Neural cell (in vitro differentiated cells): ENCODE data around the gene MRPS26. TPM values are rescaled to one million over a fixed set of nuclear protein-coding genes. Genes with fewer than 3 reads are reported as not detected.

Source experiments
- H2AFZ ChIP-seq: fragments of 200-600, 300-800 bp; sonication (generic), shearing (Covaris generic); 2 replicates; pipeline ENCODE4 v1.6.0; 2014; ENCODE audit warnings: low read depth, mild to moderate bottlenecking, antibody characterized with exemption, low read length, moderate library complexity
- H3F3A ChIP-seq: fragments of 200-600 bp; shearing (Covaris generic); 2 replicates; pipeline ENCODE4 v1.6.1; 2016; ENCODE audit warnings: mild to moderate bottlenecking, moderate library complexity, mixed read lengths, antibody characterized with exemption, low read length; ENCODE audit not compliant: insufficient read depth, poor library complexity, severe bottlenecking
- H3K27ac ChIP-seq: fragments of 200-600, 300-800 bp; sonication (generic), shearing (Covaris generic); 2 replicates; pipeline ENCODE4 v1.5.1; 2014; ENCODE audit warnings: mild to moderate bottlenecking, low read length, moderate library complexity
- H3K27me3 ChIP-seq: fragments of 300-800, 200-600 bp; sonication (generic), shearing (Covaris generic); 2 replicates; pipeline ENCODE4 v1.6.0; 2014; ENCODE audit warnings: mild to moderate bottlenecking, low read depth, low read length, moderate library complexity; ENCODE audit not compliant: insufficient read depth
- H3K36me3 ChIP-seq: fragments of 300-800, 200-600 bp; sonication (generic), shearing (Covaris generic); 2 replicates; pipeline ENCODE4 v1.5.1; 2014; ENCODE audit warnings: mild to moderate bottlenecking, antibody characterized with exemption, low read length, moderate library complexity; ENCODE audit not compliant: insufficient read depth
- H3K4me2 ChIP-seq: fragments of 300-800, 200-600 bp; sonication (generic), shearing (Covaris generic); 2 replicates; pipeline ENCODE4 v1.6.0; 2014; ENCODE audit warnings: mild to moderate bottlenecking, low read length
- H3K4me3 ChIP-seq: fragments of 300-800, 200-600 bp; sonication (generic), shearing (Covaris generic); 2 replicates; pipeline ENCODE4 v1.5.1; 2014; ENCODE audit warnings: mild to moderate bottlenecking, low read length, moderate library complexity
- H3K79me2 ChIP-seq: fragments of 200-600 bp; shearing (Covaris generic); replicated peaks from 2 replicates; pipeline ENCODE4 v1.6.0; 2014; ENCODE audit warnings: mild to moderate bottlenecking, low read length, moderate library complexity; ENCODE audit not compliant: insufficient read depth
- H3K9ac ChIP-seq: fragments of 300-800, 200-600 bp; sonication (generic), shearing (Covaris generic); 2 replicates; pipeline ENCODE4 v1.6.1; 2016; ENCODE audit warnings: mild to moderate bottlenecking, low read length, mixed read lengths
- H3K9me2 ChIP-seq: fragments of 200-600 bp; shearing (Covaris generic); 2 replicates; pipeline ENCODE4 v1.6.1; 2016; ENCODE audit warnings: mild to moderate bottlenecking, low read length, mixed read lengths; ENCODE audit not compliant: insufficient read depth
- H3K9me3 ChIP-seq: fragments of 200-600, 300-800 bp; sonication (generic), shearing (Covaris generic); 2 replicates; pipeline ENCODE4 v1.6.1; 2016; ENCODE audit warnings: mild to moderate bottlenecking, mixed run types, low read length, moderate library complexity, mixed read lengths
- H4K20me1 ChIP-seq: fragments of 200-600 bp; shearing (Covaris generic); 2 replicates; pipeline ENCODE4 v1.6.1; 2016; ENCODE audit warnings: mild to moderate bottlenecking, mixed run types; ENCODE audit not compliant: insufficient read depth
- EP300 ChIP-seq: fragments of 450-650 bp; conservative IDR thresholded peaks from 2 replicates; pipeline ENCODE4 v1.6.1; 2014; ENCODE audit warnings: antibody characterized with exemption, mild to moderate bottlenecking, moderate library complexity; ENCODE audit not compliant: poor library complexity, severe bottlenecking
- EZH2 ChIP-seq: fragments of 200-600, 300-800 bp; shearing (Covaris generic), sonication (generic); IDR thresholded peaks from 2 replicates; pipeline ENCODE4 v1.6.1; 2014; ENCODE audit warnings: antibody characterized with exemption, low read length, borderline replicate concordance, mild to moderate bottlenecking; ENCODE audit not compliant: insufficient read depth, poor library complexity, severe bottlenecking
- MXI1 ChIP-seq: fragments of 450-650 bp; conservative IDR thresholded peaks from 2 replicates; pipeline ENCODE4 v1.6.1; 2014; ENCODE audit warnings: antibody characterized with exemption, mild to moderate bottlenecking; ENCODE audit not compliant: poor library complexity, severe bottlenecking
- POLR2AphosphoS5 ChIP-seq: IDR thresholded peaks from 2 replicates; pipeline ENCODE4 v1.6.1; 2012
- RAD21 ChIP-seq: fragments of 450-650 bp; conservative IDR thresholded peaks from 2 replicates; pipeline ENCODE4 v1.6.1; 2014; ENCODE audit warnings: antibody characterized with exemption, mild to moderate bottlenecking, moderate library complexity
- SMC3 ChIP-seq: fragments of 450-650 bp; conservative IDR thresholded peaks from 2 replicates; pipeline ENCODE4 v1.6.1; 2014; ENCODE audit warnings: antibody characterized with exemption, mild to moderate bottlenecking, moderate library complexity; ENCODE audit not compliant: poor library complexity
- TAF1 ChIP-seq: IDR thresholded peaks from 2 replicates; pipeline ENCODE4 v1.6.1; 2012; ENCODE audit warnings: low read depth
- polyA plus RNA-seq: library from polyadenylated mRNA; depleted of rRNA; stranded (reverse); fragments of >200 nt; gene quantifications from 2 replicates; pipeline ENCODE4 v1.2.3, GENCODE V29; 2014
- TF ChIP-seq, protein P1 (sequence below): IDR thresholded peaks from 2 replicates; pipeline ENCODE4 v1.6.1; 2012; ENCODE audit warnings: borderline replicate concordance
- TF ChIP-seq, protein P2 (sequence below): fragments of 450-650 bp; IDR thresholded peaks from 2 replicates; pipeline ENCODE4 v1.5.1; 2014; ENCODE audit warnings: antibody characterized with exemption, mild to moderate bottlenecking, moderate library complexity; ENCODE audit not compliant: poor library complexity, severe bottlenecking

MRPS26 gene
- polyA plus RNA-seq, 1 donor from 2014 or later = 134 TPM

DNA sequence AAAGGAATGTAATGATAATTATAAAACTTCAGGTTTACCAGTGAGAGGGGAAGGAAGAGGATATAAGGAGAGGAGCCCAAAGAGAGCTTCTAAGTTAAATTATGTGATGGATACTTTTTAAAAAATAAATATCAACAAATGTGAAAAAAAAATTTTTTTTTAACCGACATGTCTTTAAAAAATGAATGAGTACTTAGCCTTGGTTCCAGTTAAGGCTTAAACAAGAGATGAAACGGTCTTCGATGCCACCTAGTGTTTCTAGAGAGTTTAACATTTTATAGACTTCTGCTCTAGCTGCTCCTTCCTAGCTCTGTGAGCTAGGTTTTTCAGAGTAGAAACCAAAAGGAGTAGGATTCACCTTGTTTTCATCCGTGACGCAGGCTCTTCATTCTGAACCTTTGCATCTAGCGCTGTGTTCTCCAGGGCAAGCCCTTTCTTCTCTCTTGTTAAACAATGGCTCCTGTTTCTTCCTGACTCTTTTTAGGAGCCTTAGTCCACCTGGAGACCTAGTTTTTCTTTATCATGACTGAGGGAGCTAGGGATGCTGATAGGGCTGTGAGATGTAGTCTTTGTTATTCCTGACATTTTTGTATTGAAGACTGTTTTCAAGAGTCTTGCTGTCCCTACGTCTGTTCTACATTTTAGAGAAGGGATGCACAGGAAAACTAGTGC lies 44.9 kb upstream of the MRPS26 start:
- Histone ChIP-seq H3F3A (no peaks in the 10 kb centered on the region), H3K4me2 (no peak overlapping the region), H3K9ac (no peak overlapping the region), H2AFZ (no peak overlapping the region), H3K36me3 (no peaks in the 10 kb centered on the region), H3K79me2 (no peaks in the 10 kb centered on the region), H3K27ac (no peak overlapping the region), H3K9me3 (no peaks in the 10 kb centered on the region), H3K4me3 (no peak overlapping the region), H3K27me3 (no peaks in the 10 kb centered on the region), H4K20me1 (no peaks in the 10 kb centered on the region), H3K9me2 (no peaks in the 10 kb centered on the region)
- TF ChIP-seq EP300 = no peak
- TF ChIP-seq POLR2AphosphoS5 = no peak
- TF ChIP-seq EZH2 = no peak
- TF ChIP-seq, protein P1, sequence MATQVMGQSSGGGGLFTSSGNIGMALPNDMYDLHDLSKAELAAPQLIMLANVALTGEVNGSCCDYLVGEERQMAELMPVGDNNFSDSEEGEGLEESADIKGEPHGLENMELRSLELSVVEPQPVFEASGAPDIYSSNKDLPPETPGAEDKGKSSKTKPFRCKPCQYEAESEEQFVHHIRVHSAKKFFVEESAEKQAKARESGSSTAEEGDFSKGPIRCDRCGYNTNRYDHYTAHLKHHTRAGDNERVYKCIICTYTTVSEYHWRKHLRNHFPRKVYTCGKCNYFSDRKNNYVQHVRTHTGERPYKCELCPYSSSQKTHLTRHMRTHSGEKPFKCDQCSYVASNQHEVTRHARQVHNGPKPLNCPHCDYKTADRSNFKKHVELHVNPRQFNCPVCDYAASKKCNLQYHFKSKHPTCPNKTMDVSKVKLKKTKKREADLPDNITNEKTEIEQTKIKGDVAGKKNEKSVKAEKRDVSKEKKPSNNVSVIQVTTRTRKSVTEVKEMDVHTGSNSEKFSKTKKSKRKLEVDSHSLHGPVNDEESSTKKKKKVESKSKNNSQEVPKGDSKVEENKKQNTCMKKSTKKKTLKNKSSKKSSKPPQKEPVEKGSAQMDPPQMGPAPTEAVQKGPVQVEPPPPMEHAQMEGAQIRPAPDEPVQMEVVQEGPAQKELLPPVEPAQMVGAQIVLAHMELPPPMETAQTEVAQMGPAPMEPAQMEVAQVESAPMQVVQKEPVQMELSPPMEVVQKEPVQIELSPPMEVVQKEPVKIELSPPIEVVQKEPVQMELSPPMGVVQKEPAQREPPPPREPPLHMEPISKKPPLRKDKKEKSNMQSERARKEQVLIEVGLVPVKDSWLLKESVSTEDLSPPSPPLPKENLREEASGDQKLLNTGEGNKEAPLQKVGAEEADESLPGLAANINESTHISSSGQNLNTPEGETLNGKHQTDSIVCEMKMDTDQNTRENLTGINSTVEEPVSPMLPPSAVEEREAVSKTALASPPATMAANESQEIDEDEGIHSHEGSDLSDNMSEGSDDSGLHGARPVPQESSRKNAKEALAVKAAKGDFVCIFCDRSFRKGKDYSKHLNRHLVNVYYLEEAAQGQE = no peak
- TF ChIP-seq MXI1 = no peak
- TF ChIP-seq TAF1 = no peak
- TF ChIP-seq, protein P2, sequence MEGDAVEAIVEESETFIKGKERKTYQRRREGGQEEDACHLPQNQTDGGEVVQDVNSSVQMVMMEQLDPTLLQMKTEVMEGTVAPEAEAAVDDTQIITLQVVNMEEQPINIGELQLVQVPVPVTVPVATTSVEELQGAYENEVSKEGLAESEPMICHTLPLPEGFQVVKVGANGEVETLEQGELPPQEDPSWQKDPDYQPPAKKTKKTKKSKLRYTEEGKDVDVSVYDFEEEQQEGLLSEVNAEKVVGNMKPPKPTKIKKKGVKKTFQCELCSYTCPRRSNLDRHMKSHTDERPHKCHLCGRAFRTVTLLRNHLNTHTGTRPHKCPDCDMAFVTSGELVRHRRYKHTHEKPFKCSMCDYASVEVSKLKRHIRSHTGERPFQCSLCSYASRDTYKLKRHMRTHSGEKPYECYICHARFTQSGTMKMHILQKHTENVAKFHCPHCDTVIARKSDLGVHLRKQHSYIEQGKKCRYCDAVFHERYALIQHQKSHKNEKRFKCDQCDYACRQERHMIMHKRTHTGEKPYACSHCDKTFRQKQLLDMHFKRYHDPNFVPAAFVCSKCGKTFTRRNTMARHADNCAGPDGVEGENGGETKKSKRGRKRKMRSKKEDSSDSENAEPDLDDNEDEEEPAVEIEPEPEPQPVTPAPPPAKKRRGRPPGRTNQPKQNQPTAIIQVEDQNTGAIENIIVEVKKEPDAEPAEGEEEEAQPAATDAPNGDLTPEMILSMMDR = peak; percentile 72
- peak; percentile 81 for TF ChIP-seq RAD21
- peak; percentile 75 for TF ChIP-seq SMC3

DNA sequence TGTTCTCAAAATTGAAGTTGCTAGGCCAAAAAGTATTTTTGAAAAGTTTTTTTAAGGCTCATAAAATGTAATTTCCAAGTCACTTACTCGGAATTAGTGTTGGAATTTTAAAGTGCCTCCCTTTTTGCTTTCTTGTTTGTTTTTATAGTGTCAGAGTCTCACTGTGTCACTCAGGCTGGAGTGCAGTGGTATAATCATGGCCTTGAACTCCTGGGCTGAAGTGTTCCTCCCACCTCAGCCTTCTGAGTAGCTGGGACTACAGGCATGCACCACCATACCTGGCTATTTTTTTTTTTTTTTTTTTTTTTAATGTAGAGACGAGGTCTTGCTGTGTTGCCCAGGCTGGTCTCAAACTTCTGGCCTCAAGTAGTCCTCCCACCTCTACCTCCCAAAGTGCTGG lies 42.4 kb upstream of the MRPS26 start:
- Histone ChIP-seq H3K79me2 (no peaks in the 10 kb centered on the region), H3F3A (no peaks in the 10 kb centered on the region), H3K9me3 (no peaks in the 10 kb centered on the region), H3K4me2 (no peak overlapping the region), H3K36me3 (peaks cover 6% of the 10 kb centered on the region), H3K27ac (no peak overlapping the region), H3K9me2 (no peaks in the 10 kb centered on the region), H4K20me1 (no peaks in the 10 kb centered on the region), H2AFZ (no peak overlapping the region), H3K27me3 (no peaks in the 10 kb centered on the region), H3K9ac (no peak overlapping the region), H3K4me3 (no peak overlapping the region)
- no peak for TF ChIP-seq SMC3
- TF ChIP-seq EZH2 = no peak
- TF ChIP-seq, protein P2 = no peak
- TF ChIP-seq, protein P1 = no peak
- no peak for TF ChIP-seq TAF1
- no peak for TF ChIP-seq POLR2AphosphoS5
- TF ChIP-seq MXI1 = no peak
- TF ChIP-seq EP300 = no peak
- TF ChIP-seq RAD21 = no peak
